Endothelial cell of umbilical vein (primary cell): ENCODE data around the gene ZBED5. TPM values are rescaled to one million over a fixed set of nuclear protein-coding genes. Genes with fewer than 3 reads are reported as not detected.
"Not testable (repeated sequence)": the region's sequence is repeated elsewhere in the genome, so short reads cannot be mapped to it uniquely, and the experiment has no call there.

Source experiments
- BruUV-seq: library from RNA; stranded (reverse); fragments of 400-500 nt; replicated peaks from 2 replicates; lab custom pipeline; 2021; lab: Mats Ljungman, UMichigan
- CTCF ChIA-PET: fragments of 300-600, 350-600 bp; sonication (Branson Sonifier 250); formaldehyde crosslinking; loops from one replicate; lab custom pipeline; 2021; ENCODE audit warnings: antibody characterized with exemption, inconsistent platforms; lab: Charles Lee
- POLR2A ChIA-PET: fragments of 300-600, 350-600 bp; sonication (Branson Sonifier 250); formaldehyde crosslinking; loops from one replicate; lab custom pipeline; 2021; ENCODE audit warnings: antibody characterized with exemption, inconsistent platforms; lab: Charles Lee
- DNase-seq: peaks from one replicate; pipeline ENCODE4 v3.0.0-alpha.2; 2011; ENCODE audit warnings: low read depth, low spot score
- FAIRE-seq: peaks from 2 replicates; lab custom pipeline; 2011; peaks lifted over from hg19 to GRCh38; lab: Jason Lieb, UNC
- H2AFZ ChIP-seq: 2 replicates; pipeline ENCODE4 v1.6.0; 2012; ENCODE audit warnings: low read depth, low read length, control low read depth, inconsistent platforms
- H3K27ac ChIP-seq: 2 replicates; pipeline ENCODE4 v1.5.1; 2011; ENCODE audit warnings: low read depth, mild to moderate bottlenecking, control low read depth, low read length, moderate library complexity; ENCODE audit not compliant: insufficient read depth
- H3K27me3 ChIP-seq, 2 experiments: 2 replicates each; pipeline versions ENCODE4 v1.6.0 to v1.6.1; 2011; ENCODE audit warnings: low read length in 2 of 2, mixed read lengths in 1 of 2; ENCODE audit not compliant: control insufficient read depth in 2 of 2, insufficient read depth in 2 of 2
- H3K36me3 ChIP-seq, 2 experiments: 2 replicates in 1 of 2; 3 replicates in 1 of 2; pipeline ENCODE4 v1.5.1; 2011; ENCODE audit warnings: low read length in 2 of 2, mild to moderate bottlenecking in 1 of 2, moderate library complexity in 1 of 2; ENCODE audit not compliant: control insufficient read depth in 2 of 2, insufficient read depth in 2 of 2; ENCODE audit errors: extremely low read depth in 1 of 2
- H3K4me1 ChIP-seq: 3 replicates; pipeline ENCODE4 v1.5.1; 2011; ENCODE audit warnings: mild to moderate bottlenecking, low read length; ENCODE audit not compliant: control insufficient read depth, insufficient read depth; ENCODE audit errors: extremely low read depth
- H3K4me2 ChIP-seq: 2 replicates; pipeline ENCODE4 v1.6.1; 2011; ENCODE audit warnings: low read length, control low read depth, mixed read lengths; ENCODE audit not compliant: insufficient read depth
- H3K4me3 ChIP-seq, 3 experiments: fragments of 200-600 bp in 1 of 3; sonication (generic), shearing (Covaris generic) in 1 of 3; replicated peaks in 1 of 3; 2 replicates each; pipeline ENCODE4 v1.5.1; 2011 to 2016; ENCODE audit warnings: control low read depth in 3 of 3, low read length in 3 of 3, mild to moderate bottlenecking in 2 of 3, inconsistent platforms in 1 of 3, low read depth in 1 of 3, moderate library complexity in 1 of 3; ENCODE audit not compliant: insufficient read depth in 1 of 3
- H3K79me2 ChIP-seq: 2 replicates; pipeline ENCODE4 v1.6.0; 2012; ENCODE audit warnings: low read length, inconsistent platforms; ENCODE audit not compliant: control insufficient read depth, insufficient read depth
- H3K9ac ChIP-seq: replicated peaks from 2 replicates; pipeline ENCODE3; 2011; ENCODE audit warnings: low read length, control low read depth; ENCODE audit not compliant: insufficient read depth; ENCODE audit errors: extremely low read depth
- H3K9me1 ChIP-seq: replicated peaks from 3 replicates; pipeline ENCODE4 v1.6.0; 2011; ENCODE audit warnings: mild to moderate bottlenecking, low read length; ENCODE audit not compliant: control insufficient read depth, insufficient read depth; ENCODE audit errors: extremely low read depth
- H3K9me3 ChIP-seq: replicated peaks from 2 replicates; pipeline ENCODE4 v1.5.1; 2012; ENCODE audit warnings: low read length, inconsistent platforms; ENCODE audit not compliant: control insufficient read depth, insufficient read depth
- H4K20me1 ChIP-seq: replicated peaks from 2 replicates; pipeline ENCODE3; 2011; ENCODE audit warnings: mild to moderate bottlenecking, low read length; ENCODE audit not compliant: control insufficient read depth, insufficient read depth; ENCODE audit errors: extremely low read depth
- EZH2 ChIP-seq: IDR thresholded peaks from 2 replicates; pipeline ENCODE4 v1.6.1; 2012; ENCODE audit warnings: borderline replicate concordance, low read depth, mild to moderate bottlenecking, moderate library complexity, low read length, inconsistent platforms; ENCODE audit not compliant: severe bottlenecking
- GATA2 ChIP-seq: IDR thresholded peaks from 2 replicates; pipeline ENCODE4 v1.7.0; 2011; ENCODE audit warnings: low read depth, mild to moderate bottlenecking, moderate library complexity, mixed read lengths, low read length; ENCODE audit not compliant: insufficient read length, insufficient read depth
- JUN ChIP-seq: IDR thresholded peaks from 2 replicates; pipeline ENCODE4 v1.6.1; 2011; ENCODE audit warnings: borderline replicate concordance, low read depth; ENCODE audit not compliant: insufficient read length, insufficient read depth
- MYC ChIP-seq: IDR thresholded peaks from one replicate; pipeline ENCODE4 v1.6.1; 2011; ENCODE audit warnings: mild to moderate bottlenecking, low read depth, low read length
- POLR2A ChIP-seq: IDR thresholded peaks from 2 replicates; pipeline ENCODE4 v1.6.1; 2012; ENCODE audit warnings: low read depth, mild to moderate bottlenecking, control low read depth, low read length
- POLR2AphosphoS5 ChIP-seq: IDR thresholded peaks from 2 replicates; pipeline ENCODE4 v1.6.1; 2012; ENCODE audit warnings: low read depth, mild to moderate bottlenecking, control low read depth, low read length, moderate library complexity; ENCODE audit not compliant: insufficient read depth
- dilution Hi-C: fragments of 300-500 bp; cut with MboI; formaldehyde crosslinking; loops from one replicate; pipeline ENCODE4 v1.15.0; 2019; ENCODE audit warnings: low sequenced_read_pairs; ENCODE audit not compliant: extremely low pct_ligation_motif_present
- intact Hi-C: fragments of 100-400 bp; cut with micrococcal nuclease; formaldehyde crosslinking; loops from one replicate; pipeline ENCODE4 v1.10.0; 2022
- polyA plus RNA-seq, 4 experiments: library from polyadenylated mRNA; depleted of rRNA in 3 of 4; stranded (reverse) in 3 of 4; unstranded in 1 of 4; fragments of >200 nt; gene quantifications; 2 replicates each; pipeline versions ENCODE4 v1.2.1 to v1.2.3, GENCODE V29; 2011 to 2012; ENCODE audit warnings: missing spikeins in 1 of 4
- total RNA-seq: library from RNA; stranded (reverse); gene quantifications from 2 replicates; pipeline ENCODE4 v1.2.3, GENCODE V29; 2021
- TF ChIP-seq, protein P1 (sequence below): IDR thresholded peaks from 2 replicates; pipeline ENCODE4 v1.6.1; 2011; ENCODE audit not compliant: insufficient read depth, insufficient read length
- TF ChIP-seq, protein P2 (sequence below), 2 donors: IDR thresholded peaks; 1 replicate in 1 of 2; 2 replicates in 1 of 2; pipeline ENCODE4 v1.5.1; 2011; ENCODE audit warnings: low read length in 2 of 2, mild to moderate bottlenecking in 2 of 2, moderate library complexity in 2 of 2, control low read depth in 1 of 2, inconsistent platforms in 1 of 2, low read depth in 1 of 2; ENCODE audit not compliant: insufficient read depth in 1 of 2; ENCODE audit errors: extremely low read depth in 1 of 2

Gene ZBED5
- total and polyA plus RNA-seq, 2 donors (not counting 3 experiments of a cell fraction or from before 2014, with no cell fraction given), result 41.2 to 59.4 TPM

DNA sequence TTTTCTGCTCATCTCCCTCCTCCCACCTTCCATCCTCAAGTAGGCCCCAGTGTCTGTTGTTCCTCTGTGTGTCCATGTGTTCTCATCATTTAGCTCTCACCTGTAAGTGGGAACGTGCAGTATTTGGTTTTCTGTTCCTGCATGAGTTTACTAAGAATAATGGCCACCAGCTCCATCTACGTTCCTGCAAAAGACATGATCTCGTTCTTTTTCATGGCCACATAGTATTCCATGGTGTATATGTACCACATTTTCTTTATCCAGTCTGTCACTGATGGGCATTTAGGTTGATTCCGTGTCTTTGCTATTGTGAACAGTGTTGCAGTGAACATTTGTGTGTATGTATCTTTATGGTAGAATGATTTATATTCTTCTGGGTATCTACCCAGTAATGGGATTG is 21.0 kb downstream of the ZBED5 start:
- H4K20me1 ChIP-seq, H3K9ac ChIP-seq, H2AFZ ChIP-seq, DNase-seq, POLR2A ChIA-PET, BruUV-seq, H3K27ac ChIP-seq, H3K36me3 ChIP-seq, H3K79me2 ChIP-seq, H3K4me2 ChIP-seq, H3K4me3 ChIP-seq, dilution Hi-C loops, H3K4me1 ChIP-seq, H3K27me3 ChIP-seq, intact Hi-C loops, FAIRE-seq, H3K9me1 ChIP-seq, H3K9me3 ChIP-seq: not testable (repeated sequence)
- CTCF ChIA-PET, result interaction anchor here (1.2 to 1.7 kb wide), 2 partner anchors 10 to 44 kb away, joined by 3 to 6 read pairs; no protein-coding TSS in a partner anchor

DNA sequence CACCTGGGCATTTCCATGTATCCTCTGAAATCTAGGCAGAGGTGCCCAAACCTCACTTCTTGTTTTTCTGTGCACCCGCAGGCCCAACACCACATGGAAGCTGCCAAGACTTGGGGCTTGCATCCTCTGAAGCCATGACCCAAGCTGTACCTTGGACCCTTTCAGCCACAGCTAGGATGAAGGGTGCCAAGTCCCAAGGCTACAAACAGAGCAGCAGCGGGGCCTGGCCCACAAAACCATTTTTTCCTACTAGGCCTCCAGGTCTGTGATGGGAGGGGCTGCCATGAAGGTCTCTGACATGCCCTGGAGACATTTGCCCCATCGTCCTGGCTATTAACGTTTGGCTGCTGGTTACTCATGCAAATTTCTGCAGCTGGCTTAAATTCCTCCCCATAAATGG is 28.7 kb downstream of the ZBED5 start:
- ChIA-PET CTCF (interaction anchor here (1.4 kb wide), 1 partner anchor 19 kb away, joined by 4 read pairs; no protein-coding TSS in a partner anchor), POLR2A (interaction anchor here (0.6 kb wide), 1 partner anchor 1959 kb away, joined by 5 read pairs; no protein-coding TSS in a partner anchor)
- no peak overlapping the region for H3K4me3 ChIP-seq
- intact Hi-C loops, result no loop called here
- H3K4me2 ChIP-seq, result no peak overlapping the region
- H3K27ac ChIP-seq, result no peak overlapping the region
- no TSS peak for BruUV-seq
- no peaks in the 10 kb centered on the region for H3K4me1 ChIP-seq
- H3K27me3 ChIP-seq, result no peaks in the 10 kb centered on the region
- DNase-seq, result no peak
- no peak for TF ChIP-seq EZH2
- no peak for TF ChIP-seq GATA2
- TF ChIP-seq POLR2AphosphoS5, result no peak
- TF ChIP-seq MYC, result no peak
- TF ChIP-seq POLR2A, result no peak
- no peak for TF ChIP-seq JUN
- TF ChIP-seq, protein P1, sequence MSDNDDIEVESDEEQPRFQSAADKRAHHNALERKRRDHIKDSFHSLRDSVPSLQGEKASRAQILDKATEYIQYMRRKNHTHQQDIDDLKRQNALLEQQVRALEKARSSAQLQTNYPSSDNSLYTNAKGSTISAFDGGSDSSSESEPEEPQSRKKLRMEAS, result no peak
- TF ChIP-seq, protein P2, sequence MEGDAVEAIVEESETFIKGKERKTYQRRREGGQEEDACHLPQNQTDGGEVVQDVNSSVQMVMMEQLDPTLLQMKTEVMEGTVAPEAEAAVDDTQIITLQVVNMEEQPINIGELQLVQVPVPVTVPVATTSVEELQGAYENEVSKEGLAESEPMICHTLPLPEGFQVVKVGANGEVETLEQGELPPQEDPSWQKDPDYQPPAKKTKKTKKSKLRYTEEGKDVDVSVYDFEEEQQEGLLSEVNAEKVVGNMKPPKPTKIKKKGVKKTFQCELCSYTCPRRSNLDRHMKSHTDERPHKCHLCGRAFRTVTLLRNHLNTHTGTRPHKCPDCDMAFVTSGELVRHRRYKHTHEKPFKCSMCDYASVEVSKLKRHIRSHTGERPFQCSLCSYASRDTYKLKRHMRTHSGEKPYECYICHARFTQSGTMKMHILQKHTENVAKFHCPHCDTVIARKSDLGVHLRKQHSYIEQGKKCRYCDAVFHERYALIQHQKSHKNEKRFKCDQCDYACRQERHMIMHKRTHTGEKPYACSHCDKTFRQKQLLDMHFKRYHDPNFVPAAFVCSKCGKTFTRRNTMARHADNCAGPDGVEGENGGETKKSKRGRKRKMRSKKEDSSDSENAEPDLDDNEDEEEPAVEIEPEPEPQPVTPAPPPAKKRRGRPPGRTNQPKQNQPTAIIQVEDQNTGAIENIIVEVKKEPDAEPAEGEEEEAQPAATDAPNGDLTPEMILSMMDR (IDR thresholded peaks at IDR 0.05; ENCODE audit: extremely low read depth in 1 of 2, insufficient read depth in 1 of 2, low read depth in 1 of 2, low read length in 2 of 2), result no peak
- dilution Hi-C loops, result no loop called here
- H3K9me1 ChIP-seq, result no peaks in the 10 kb centered on the region
- no peaks in the 10 kb centered on the region for H3K79me2 ChIP-seq
- H3K9ac ChIP-seq, result no peak overlapping the region
- H3K36me3 ChIP-seq, result no peaks in the 10 kb centered on the region
- no peak for FAIRE-seq
- no peaks in the 10 kb centered on the region for H4K20me1 ChIP-seq
- H2AFZ ChIP-seq, result no peak overlapping the region
- H3K9me3 ChIP-seq, result no peaks in the 10 kb centered on the region
